GM18520 (cell line): Measurements from ENCODE around the gene TPD52L1.

Source experiments
- ATAC-seq: cut with Tn5 transposase; IDR thresholded peaks from one replicate; pipeline ENCODE4 v1.9.1; 2021; ENCODE audit not compliant: unreplicated experiment

Gene TPD52L1

GRCh38 chr6:125174626-125175025 lies 21.1 kb downstream of the TPD52L1 start:
- ATAC-seq = no peak

DNA sequence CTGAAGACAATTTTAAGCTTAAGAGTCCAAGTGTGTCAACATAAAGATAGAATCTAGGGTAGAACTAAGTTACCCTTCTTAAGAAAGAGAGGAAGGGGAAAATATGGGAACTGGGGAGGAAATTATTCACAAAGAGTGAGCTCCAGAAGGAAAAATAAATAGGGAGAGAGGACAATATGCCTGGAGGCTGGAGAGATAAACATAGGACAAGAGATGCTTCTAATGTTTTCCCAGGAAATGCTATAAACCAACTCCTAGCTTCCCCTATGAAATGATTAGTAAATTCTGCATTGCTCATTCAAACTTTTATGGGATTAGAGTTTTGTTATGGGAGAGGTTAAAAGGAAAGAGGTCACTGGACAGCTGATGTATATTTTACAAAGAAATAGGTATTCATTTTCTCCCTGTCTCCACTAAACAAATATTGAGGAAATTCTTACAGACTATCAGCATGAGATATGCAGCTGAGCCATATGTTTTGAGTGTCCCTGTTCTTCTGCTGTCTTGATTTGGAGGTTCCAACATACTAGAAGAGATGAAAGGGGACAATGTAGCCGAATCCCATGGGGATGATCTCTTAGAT lies 22.0 kb downstream of the TPD52L1 start:
- no peak for ATAC-seq

DNA sequence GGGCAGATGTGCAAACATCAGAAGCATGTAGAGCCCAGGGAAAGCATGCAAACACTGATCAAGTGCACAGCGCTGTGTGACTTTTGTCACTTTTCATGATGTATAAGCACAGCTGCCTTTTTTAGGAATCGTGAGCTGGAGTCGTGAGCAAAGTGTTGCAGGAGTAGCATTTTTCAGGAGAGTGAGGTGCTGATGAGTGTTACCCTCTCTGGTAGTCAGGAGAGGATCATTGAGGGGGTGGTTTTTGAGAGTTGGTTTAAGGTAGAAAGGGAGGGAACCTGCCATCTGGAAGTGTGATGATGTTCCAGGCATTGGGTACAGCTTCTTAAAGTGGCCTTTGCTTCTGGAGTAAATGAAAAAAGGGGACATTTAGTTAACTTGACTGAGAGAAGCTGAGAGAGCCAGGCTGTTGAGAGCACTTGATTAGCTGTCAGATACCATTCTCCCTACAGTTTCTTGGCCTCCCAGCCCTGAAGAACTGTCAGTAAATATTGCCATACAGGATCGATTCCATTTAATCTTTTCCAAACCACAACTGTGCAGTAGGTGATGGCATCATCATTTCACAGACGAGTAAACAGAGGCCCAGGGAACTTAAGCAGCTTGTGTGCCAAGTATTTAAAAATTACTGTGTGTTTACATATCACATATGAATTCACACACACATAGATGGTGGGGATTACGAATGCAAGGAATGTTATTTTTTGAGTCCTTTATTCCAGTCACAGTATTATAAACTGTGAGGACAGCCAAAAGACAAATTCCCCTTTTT lies 28.9 kb downstream of the TPD52L1 start:
- ATAC-seq = no peak

DNA sequence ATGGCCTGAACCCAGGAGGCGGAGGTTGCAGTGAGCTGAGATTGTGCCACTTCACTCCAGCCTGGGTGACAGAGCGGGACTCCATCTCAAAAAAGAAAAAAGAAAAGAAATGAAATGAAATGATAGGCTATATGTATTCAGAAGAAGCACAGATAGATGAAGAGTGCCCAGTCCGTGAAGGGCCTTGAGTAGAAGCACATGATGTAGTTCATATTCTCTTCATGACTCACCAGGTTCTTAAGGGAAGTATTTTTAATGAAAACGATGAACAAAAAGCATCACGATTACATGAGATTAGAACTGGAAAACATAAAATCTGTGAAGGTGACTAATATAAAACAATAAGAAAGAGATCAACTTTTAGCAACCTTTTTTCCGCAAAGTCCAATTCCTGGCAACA lies 29.8 kb downstream of the TPD52L1 start:
- no peak for ATAC-seq

DNA sequence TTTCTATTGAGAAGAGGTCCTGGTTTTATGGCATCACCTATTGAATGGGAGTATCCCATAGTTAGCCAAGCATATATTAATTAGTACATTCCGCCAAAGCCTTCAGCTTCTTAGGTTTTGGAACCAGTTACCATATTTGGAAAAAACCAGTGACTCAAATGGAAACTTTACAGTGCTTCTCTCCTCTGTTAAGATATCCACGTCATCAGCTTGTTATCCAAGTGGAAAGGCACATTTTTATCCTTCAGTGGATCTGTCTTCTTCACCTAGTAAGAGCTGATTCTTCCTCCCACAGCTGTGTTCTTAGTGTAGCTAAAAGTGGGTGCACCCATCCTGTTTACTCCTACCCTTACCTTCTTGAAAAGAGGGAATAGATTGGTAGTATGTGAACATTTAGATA lies 34.5 kb downstream of the TPD52L1 start:
- ATAC-seq = no peak

- no peak for ATAC-seq
Observed at GRCh38 chr6:125188594-125189203, 35.1 kb downstream of the TPD52L1 start.

GRCh38 chr6:125189494-125189893 lies 35.9 kb downstream of the TPD52L1 start:
- ATAC-seq = no peak

DNA sequence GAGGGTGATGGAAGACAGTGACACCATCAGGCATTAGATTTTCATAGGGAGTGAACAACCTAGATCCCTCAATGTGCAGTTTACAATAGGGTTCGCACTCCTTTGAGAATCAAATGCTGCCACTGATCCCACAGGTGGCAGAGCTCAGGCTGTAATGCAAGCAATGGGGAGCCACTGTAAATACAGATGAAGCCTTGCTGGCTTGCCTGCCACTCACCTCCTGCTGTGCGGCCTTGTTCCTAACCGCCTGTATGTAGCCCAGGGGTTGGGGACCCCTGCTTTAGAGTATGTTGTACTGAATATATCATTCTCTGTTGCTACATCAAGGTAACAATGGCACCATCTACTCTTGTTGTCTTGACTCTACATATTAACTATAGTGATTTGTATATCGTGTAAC lies 37.1 kb downstream of the TPD52L1 start:
- ATAC-seq = no peak

GRCh38 chr6:125191916-125192609 lies 38.5 kb downstream of the TPD52L1 start:
- peak; percentile 94 for ATAC-seq

DNA sequence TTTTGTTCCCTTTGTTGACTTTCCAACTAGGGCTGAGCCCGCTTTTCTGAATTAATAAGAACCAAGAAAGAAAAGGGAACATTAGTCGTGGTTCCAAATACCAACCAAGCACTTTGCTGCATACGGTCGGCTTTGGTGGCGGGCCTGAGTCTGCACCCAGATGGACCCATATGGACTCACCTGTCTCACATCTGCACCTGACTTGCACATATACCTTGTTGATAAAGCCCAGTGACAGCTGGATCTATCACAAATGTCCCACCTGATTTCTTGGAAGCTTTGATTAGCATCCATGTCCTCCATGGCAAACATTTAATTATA lies 39.0 kb downstream of the TPD52L1 start:
- no peak for ATAC-seq

DNA sequence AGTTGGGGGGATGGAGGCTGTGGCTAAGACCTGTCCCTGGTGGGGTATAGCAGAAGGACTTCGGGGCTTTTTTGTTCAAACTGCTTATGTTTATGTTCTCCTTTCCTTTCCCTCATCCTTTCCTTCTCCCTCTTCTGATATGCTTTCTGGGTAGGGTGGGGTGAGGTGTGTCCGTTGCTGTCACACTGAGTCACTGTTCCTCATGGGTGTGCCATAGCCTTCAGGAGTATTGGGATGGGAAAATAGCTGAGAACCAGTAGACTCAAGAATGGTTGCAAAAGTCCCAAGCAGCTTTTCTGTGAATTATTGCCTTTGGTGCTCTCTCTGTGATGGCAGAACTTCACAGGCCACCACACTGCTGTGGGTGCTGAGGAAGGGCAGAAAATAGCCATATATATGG lies 39.6 kb downstream of the TPD52L1 start:
- ATAC-seq = no peak

GRCh38 chr6:125194941-125195340 lies 41.4 kb downstream of the TPD52L1 start:
- no peak for ATAC-seq

GRCh38 chr6:125195526-125195925 lies 42.0 kb downstream of the TPD52L1 start:
- ATAC-seq = no peak

- no peak for ATAC-seq
Observed at GRCh38 chr6:125196613-125197012, 43.0 kb downstream of the TPD52L1 start.

DNA sequence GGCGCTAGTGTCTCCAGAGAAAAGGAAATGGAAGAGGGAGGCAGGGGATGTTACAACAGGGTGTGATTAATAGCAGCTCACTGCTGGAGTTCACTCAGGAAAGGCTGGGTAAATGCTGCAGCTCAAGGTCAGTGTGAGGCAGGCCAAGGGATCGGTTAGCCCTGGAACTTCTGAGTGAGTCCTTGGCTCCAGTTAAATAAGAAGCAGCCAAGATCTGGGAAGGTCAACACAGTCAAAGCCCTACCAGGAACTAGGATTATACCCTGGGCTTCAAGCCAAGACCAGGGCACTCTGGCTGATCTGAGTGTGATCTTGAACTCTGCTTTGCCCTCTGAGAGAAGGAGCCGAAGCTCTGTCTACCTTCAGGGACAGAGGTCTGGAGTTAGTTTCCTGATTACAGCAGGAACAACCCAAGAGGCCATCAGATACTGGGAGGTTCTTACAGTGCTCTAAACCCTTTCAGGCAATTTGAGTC lies 44.3 kb downstream of the TPD52L1 start:
- no peak for ATAC-seq

GRCh38 chr6:125198398-125198937 lies 44.9 kb downstream of the TPD52L1 start:
- no peak for ATAC-seq

DNA sequence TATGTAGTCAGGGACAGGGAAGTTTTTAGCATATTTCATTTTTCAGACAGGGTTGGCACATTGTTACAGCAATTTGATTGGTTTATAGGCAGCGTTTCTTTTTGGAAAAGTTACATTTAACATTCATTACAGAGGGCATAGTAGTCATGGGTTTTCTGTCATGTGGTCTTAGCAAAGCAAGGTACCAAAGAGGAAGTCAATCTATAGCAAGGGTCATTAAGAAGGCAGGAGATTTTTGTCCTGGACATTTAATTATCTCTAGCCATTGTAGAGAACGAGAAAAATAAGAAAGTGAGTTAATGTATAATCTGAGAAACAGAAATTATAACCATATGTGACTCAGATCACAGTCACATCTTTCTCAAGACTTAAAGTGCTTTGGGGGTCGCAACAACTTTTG lies 47.4 kb downstream of the TPD52L1 start:
- ATAC-seq = no peak

DNA sequence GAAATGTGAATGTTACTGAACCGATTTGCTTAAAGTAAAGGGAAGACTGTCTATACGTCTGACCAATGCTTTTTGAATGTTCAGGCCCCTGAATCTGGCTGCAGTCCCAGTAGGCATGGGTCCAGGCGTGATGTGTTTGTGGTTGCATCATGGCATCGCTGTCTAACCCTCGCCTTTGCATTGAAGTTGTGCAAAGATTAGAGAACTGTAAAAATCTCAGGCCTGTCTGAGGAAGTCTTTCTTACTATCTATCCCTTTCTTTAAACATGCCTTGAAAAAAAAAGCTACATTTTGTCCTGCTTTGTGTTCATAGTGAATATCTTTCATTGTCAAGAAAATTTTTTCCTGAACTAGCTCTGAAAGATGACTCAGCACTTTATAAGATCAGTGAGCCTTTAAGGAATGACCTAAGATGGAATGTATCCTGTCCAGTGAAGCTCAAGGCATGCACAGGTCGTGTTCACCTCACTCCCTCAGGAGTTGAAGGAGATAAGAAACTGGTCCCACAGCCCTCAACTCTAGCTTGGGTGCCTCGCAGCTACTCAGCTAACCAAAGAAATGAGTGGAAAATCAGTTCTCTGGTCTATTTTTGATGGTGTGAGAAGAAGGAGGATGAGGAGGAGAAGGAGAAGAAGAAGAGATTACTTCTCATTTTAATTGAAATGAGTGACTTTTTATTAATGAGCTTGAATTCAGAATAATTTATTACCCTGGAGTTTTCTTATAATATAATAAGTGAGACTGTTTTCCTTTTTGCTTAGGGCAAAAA lies 48.6 kb downstream of the TPD52L1 start:
- ATAC-seq = no peak

DNA sequence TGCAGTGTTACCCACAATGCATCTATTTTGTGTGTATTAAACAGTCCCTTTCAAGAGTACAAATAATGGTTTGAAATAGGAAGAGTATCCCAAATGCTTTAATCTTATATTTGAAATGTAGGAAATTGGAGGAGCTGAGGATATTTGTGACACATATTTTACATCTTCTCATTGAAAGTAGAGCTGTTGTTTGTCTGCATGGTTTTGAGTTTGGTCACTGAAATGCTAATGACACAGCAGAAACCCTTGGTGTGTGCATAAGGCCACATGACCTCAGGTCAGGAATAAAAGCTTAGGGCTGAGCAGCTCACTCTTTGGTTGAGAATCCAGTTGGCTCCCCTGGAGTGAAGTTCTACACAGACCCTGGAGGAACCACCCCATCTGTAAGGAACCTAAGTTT lies 49.8 kb downstream of the TPD52L1 start:
- ATAC-seq = no peak

DNA sequence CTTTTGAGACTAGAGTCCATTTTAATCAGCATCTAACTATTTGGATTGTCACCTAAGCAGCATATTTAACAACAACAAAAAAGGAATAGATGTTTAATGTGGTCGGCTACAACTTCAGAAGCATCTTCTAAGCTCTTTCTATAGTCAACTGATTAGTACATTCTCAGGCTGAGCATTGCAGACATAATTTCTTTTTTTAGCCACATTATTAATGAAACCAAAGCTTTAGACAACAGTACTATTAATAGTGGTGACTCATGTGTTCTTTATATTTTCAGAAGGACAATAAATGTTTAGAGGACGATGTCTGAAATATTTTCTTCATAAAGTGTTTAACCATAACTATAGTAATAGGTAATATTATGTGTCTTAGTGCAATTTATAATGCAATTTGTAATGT lies 52.4 kb downstream of the TPD52L1 start:
- no peak for ATAC-seq

- ATAC-seq = no peak
Observed at GRCh38 chr6:125206389-125206788, 52.8 kb downstream of the TPD52L1 start.
